H1 (cell line): ENCODE data around the gene SPTB. TPM values are rescaled to one million over a fixed set of nuclear protein-coding genes. Genes with fewer than 3 reads are reported as not detected.

Source experiments
- EZH2 ChIP-seq: fragments of 200-600 bp; sonication (generic); IDR thresholded peaks from 2 replicates; pipeline ENCODE4 v1.7.1; 2012; ENCODE audit warnings: low read depth, mild to moderate bottlenecking, moderate library complexity, low read length, inconsistent platforms; ENCODE audit not compliant: severe bottlenecking
- polyA plus RNA-seq, 7 experiments: library from polyadenylated mRNA; depleted of rRNA in 3 of 7; stranded (reverse) in 5 of 7; unstranded in 2 of 7; fragments of >200 nt in 5 of 7; fragments of 200-250 nt in 2 of 7; gene quantifications; 1 replicate in 5 of 7; 2 replicates in 1 of 7; 4 replicates in 1 of 7; pipeline versions ENCODE4 v1.2.1 to v1.2.3, GENCODE V29; 2011 to 2013; ENCODE audit warnings: missing spikeins in 2 of 7, mixed read lengths in 2 of 7
- total RNA-seq: library from RNA; stranded (reverse); fragmentation: NEBNext Ultra II Directional; extraction: Animal tissue kit (Norgen Biotek cat#: 25700); gene quantifications from 2 replicates; pipeline ENCODE4 v1.2.1, GENCODE V29; 2021

SPTB gene
- total and polyA plus RNA-seq, 2 of the 8 experiments (the other 6 are each of a cell fraction or from before 2014, with no cell fraction given): 0.30 to 2.4 TPM

GRCh38 chr14:64817631-64818030 lies 62.1 kb downstream of the SPTB start (continued):
- TF ChIP-seq EZH2: no peak
